GM10248 (cell line): Measurements from ENCODE around the gene SDK1.

ENCODE experiments used
- CTCF ChIA-PET: fragments of 300-600 bp; sonication (Branson Sonifier 250); formaldehyde crosslinking; extraction: SDS; loops from one replicate; lab custom pipeline; 2021; ENCODE audit warnings: antibody characterized with exemption; lab: Yijun Ruan, JAX
- POLR2A ChIA-PET: fragments of 350-650 bp; sonication (Branson Sonifier 250); formaldehyde crosslinking; extraction: SDS; loops from one replicate; lab custom pipeline; 2020; ENCODE audit warnings: antibody characterized with exemption; lab: Yijun Ruan, JAX
- DNase-seq: peaks from one replicate; pipeline ENCODE4 v3.0.0; 2012; ENCODE audit errors: extremely low spot score
- CTCF ChIP-seq: IDR thresholded peaks from 2 replicates; pipeline ENCODE4 v1.5.1; 2012; ENCODE audit warnings: mild to moderate bottlenecking, low read depth; ENCODE audit errors: extremely low read depth, missing control alignments, control extremely low read depth

Gene SDK1

GRCh38 chr7:3443716-3444115, 142.7 kb downstream of the SDK1 start:
- no peak for TF ChIP-seq CTCF
- ChIA-PET POLR2A (no interaction called here), CTCF (no interaction called here)
- no peak for DNase-seq

GRCh38 chr7:3446786-3447185, 145.7 kb downstream of the SDK1 start:
- TF ChIP-seq CTCF = no peak
- CTCF ChIA-PET = no interaction called here
- POLR2A ChIA-PET = no interaction called here
- DNase-seq = no peak

- ChIA-PET POLR2A (no interaction called here), CTCF (interaction anchor here (1.6 kb wide), 1 partner anchor 17 kb away, joined by 4 read pairs; no protein-coding TSS in a partner anchor)
- no peak for DNase-seq
- TF ChIP-seq CTCF = no peak
Observed at GRCh38 chr7:3451701-3452100, 150.6 kb downstream of the SDK1 start.

GRCh38 chr7:3453398-3453797, 152.3 kb downstream of the SDK1 start:
- TF ChIP-seq CTCF = no peak
- POLR2A ChIA-PET = no interaction called here
- CTCF ChIA-PET = no interaction called here
- DNase-seq = no peak

- ChIA-PET CTCF (interaction anchor here (1.2 kb wide), 1 partner anchor 16 kb away, joined by 3 read pairs; no protein-coding TSS in a partner anchor), POLR2A (no interaction called here)
- no peak for DNase-seq
- TF ChIP-seq CTCF = no peak
Observed at GRCh38 chr7:3455806-3456595, 154.9 kb downstream of the SDK1 start.

GRCh38 chr7:3459111-3459510, 158.1 kb downstream of the SDK1 start:
- DNase-seq = no peak
- CTCF ChIA-PET = no interaction called here
- TF ChIP-seq CTCF = no peak
- POLR2A ChIA-PET = no interaction called here
